ENCODE results near the gene TMIGD3.

Gene TMIGD3

GRCh38 chr1:111538343-111539025, 35.1 kb upstream of the TMIGD3 start:
- TF ChIP-seq, protein P1, sequence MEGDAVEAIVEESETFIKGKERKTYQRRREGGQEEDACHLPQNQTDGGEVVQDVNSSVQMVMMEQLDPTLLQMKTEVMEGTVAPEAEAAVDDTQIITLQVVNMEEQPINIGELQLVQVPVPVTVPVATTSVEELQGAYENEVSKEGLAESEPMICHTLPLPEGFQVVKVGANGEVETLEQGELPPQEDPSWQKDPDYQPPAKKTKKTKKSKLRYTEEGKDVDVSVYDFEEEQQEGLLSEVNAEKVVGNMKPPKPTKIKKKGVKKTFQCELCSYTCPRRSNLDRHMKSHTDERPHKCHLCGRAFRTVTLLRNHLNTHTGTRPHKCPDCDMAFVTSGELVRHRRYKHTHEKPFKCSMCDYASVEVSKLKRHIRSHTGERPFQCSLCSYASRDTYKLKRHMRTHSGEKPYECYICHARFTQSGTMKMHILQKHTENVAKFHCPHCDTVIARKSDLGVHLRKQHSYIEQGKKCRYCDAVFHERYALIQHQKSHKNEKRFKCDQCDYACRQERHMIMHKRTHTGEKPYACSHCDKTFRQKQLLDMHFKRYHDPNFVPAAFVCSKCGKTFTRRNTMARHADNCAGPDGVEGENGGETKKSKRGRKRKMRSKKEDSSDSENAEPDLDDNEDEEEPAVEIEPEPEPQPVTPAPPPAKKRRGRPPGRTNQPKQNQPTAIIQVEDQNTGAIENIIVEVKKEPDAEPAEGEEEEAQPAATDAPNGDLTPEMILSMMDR (conservative IDR thresholded peaks at IDR 0.05), result no peak

DNA sequence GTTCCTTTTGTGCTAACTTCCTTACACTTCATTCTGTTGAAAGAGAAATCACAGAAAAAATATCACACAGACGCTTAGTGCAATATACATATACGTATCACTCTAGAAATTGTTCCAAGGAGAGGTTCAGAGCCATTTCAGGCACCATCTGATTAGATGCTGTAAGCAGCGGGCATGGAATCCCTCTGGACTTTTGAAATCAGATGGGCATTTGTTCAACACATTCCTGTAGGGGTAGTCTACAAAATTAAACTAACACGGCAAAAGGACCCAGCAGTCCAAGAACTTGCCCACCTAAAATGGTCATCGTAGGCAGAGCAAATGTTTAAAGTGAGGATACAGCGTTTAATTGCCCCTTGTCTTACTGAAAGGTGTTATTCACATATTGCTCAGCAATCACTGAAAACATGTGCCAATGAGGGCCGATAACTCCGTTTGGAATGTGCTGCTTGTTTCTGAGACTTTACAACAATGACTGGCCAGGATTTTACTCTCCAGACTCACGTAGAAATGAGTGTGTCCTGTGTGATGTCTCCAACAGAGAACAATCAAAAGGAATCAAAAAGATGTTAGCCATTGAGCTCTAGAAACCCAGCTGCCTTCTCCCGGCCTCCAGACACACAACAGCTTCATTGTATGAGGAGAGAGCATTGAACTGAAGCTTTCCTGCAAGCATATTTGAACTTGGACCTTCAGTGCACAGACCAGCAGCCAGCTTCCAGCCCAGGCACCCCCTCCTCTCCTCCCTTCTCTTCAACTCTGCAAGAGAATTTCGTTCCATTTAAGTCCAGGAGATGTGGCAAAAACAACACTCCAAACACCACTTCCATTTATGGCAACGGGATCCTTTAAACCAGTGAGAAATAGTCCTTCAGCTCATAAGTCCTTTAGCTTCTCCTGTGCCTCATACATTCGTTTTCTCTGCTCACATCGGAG, 32.1 kb upstream of the TMIGD3 start:
- TF ChIP-seq, protein P1 (conservative IDR thresholded peaks at IDR 0.05), result no peak
- H3K27ac ChIP-seq, result no peak overlapping the region

More at GRCh38 chr1:111538343-111539025, 35.1 kb upstream of the TMIGD3 start:
- no peak overlapping the region for H3K27ac ChIP-seq

GRCh38 chr1:111520053-111520452, 16.6 kb upstream of the TMIGD3 start:
- TF ChIP-seq, protein P1 (conservative IDR thresholded peaks at IDR 0.05), result no peak
- no peak overlapping the region for H3K27ac ChIP-seq

GRCh38 chr1:111517469-111518225, 14.2 kb upstream of the TMIGD3 start:
- no peak overlapping the region for H3K27ac ChIP-seq
- TF ChIP-seq, protein P1 (conservative IDR thresholded peaks at IDR 0.05), result no peak

- TF ChIP-seq, protein P1 (conservative IDR thresholded peaks at IDR 0.05), result no peak
- no peak overlapping the region for H3K27ac ChIP-seq
Measured at GRCh38 chr1:111516005-111516535, 12.6 kb upstream of the TMIGD3 start.

- TF ChIP-seq, protein P1 (conservative IDR thresholded peaks at IDR 0.05), result no peak
- no peak overlapping the region for H3K27ac ChIP-seq
Measured at GRCh38 chr1:111515291-111516004, 12.0 kb upstream of the TMIGD3 start.
